CD4-positive, alpha-beta T cell treated with Interleukin-10 for 1 hour (primary cell): ENCODE measurements around the gene ITFG2.
"Not testable (repeated sequence)": the region's sequence is repeated elsewhere in the genome, so short reads cannot be mapped to it uniquely, and the experiment has no call there.

Experiments used
- DNase-seq: peaks from one replicate; pipeline ENCODE4 v3.0.0-alpha.2; 2020

Gene ITFG2

DNA sequence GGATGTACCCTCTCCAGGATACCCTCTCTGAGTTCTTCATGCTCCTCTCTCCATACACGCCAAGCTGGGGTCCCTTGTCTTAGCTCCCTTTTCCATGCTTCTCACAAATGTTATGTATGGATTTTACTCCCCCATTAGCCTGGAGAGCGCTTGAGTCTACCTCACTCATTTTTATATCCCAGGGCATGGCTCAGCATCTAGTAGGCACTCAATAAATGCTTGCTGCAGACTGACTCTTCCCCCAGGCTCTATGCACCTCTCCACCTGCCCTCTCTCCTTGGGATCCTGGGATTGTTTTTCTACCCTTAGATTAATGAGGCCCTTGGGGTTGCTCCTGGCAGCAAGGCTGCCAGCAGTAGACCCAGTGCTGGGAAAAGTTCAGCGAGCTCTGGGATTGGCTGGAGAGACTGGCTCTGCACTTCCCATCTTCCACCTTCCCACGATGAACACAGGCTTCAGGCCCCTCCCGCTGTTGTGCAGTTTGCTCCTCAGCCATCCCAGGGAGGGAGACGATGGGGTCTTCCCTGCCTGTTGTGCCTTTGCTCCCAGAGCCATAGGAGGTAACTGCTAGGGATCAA is 20.2 kb downstream of the ITFG2 start:
- DNase-seq: no peak

- no peak for DNase-seq
Measured at GRCh38 chr12:2833327-2833726, 20.9 kb downstream of the ITFG2 start.

DNA sequence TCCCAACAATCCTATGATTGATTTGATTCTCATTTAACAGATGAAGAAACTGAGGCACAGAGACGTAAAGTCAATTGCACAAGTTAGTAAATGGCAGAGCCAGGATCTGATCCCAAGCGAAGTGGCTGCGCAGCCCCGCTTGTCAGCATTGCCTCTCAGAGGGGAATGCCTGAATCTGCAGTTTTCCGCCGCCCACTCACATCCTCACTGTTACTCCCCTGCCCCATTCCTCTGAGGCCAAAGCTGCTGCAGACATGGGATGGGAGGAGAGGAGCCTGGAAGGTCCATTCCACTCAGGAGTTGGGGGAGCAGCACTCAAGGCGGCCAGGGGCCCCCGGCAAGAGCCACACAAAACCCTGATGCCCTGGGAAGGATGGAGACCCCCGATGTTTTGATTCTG is 21.3 kb downstream of the ITFG2 start:
- no peak for DNase-seq

DNA sequence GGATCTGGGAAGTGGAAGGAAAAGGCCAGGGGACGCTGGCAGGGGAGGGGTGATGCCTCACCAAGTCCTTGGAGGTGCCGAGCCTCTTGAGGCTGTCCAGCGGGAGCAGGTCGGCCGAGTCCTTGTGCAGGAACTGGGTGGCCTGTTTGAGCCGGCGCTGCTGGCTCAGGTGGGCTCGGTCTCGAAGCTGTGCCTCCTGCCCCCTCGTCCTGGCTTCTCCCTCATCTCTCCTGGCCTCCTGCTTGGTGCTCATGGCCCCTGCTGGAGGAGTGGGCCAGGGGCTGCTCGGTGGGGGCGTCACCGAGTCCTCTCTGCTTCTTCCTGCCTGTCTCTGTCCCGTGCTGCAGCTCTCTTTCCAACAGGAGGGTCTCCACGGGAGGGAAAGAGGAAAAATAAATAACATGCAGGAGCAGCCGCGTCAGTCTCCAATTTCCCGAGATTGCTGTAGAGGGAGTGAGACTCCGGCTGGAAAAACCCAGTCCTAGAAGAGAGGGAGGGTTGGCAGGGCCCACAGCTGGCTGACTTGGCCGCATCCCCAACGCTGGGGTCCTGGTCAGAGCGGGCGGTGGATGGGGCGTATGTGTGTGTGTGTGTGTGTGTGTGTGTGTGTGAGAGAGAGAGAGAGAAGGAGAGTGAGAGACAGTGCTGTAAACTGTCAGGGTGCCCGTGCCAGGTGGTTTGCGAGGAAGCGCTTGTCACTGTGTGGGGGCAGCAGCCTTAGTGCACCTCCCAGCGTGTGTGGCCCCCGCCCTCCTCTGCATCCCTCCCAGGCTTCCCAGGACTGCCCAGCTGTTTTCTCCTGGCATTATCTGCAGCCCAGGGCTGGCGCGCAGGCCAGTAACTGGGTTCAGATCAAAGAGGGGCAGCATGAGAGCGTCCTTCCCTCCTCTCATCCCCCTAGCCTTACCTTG is 22.4 kb downstream of the ITFG2 start, which contains the start of gene NRIP2:
NRIP2 (minus strand) TSS at position 455 of the 911 bp plus-strand sequence; CDS start at position 403, 52 bp downstream.
- DNase-seq: no peak

- no peak for DNase-seq
Measured at GRCh38 chr12:2835691-2836403, 23.4 kb downstream of the ITFG2 start.

DNA sequence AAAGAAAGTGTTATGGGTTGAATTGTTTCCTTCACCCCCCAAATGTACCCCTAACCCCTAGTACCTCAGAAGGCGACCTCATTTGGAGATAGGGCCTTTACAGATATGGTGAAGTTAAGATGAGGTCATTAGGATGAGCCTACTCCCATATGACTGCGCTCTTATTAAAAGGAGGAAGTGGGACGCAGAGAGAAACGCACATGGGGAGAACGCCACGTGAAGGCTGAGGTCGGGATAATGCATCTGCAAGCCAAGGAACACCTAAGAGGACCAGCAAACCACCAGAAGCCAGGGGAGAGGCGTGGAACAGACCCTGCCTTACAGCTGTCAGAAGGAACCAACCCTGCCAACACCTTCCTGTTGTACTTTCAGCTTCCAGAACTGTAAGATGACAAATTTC is 24.1 kb downstream of the ITFG2 start:
- no peak for DNase-seq

DNA sequence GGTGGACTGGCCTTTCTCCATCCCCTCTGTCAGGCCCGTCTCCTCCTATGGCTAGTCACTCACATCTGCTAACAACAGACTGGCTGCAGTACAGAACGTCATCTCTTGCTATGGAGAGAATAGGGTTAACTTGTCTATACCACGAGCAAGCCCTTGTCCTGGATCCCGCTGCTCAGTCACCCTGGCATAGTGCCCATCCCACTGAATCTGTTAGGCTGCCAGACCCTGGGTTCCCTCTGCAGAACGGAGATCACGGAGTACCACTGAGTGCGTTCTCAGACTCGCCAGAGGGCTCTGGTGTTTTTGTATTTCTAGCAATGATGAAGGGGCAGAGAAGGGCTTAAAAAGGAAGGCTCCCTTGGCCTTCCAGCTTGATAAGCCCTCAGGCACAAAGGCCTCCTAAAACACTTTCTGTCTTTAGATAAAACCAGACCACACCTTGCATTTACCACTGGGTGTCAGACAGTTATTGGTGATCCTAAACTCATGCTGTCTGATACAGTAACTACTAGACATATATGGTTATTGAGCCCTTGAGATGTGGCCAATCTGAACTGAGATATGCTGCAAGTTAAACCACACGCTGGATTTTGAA is 28.7 kb downstream of the ITFG2 start:
- no peak for DNase-seq

DNA sequence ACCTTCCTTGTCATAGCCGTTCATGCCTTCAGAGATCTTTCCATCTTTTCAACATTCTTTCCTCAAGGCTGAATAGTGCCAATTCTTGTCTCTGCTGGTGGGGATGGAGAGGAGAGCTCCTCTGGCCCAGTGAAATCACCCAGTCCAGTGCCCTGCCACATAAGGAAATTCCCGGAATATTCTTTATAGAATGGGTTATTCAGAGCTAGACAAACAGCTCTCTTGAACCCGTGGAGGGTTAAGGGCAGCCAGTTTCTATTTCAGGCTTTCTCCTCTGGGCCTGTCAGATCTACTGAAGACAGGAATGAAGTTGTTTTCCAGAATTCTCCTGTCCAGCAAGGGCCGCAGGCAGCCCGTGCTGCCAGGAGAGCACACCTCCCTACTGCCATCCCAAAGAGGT is 30.5 kb downstream of the ITFG2 start:
- no peak for DNase-seq

GRCh38 chr12:2844786-2845185 is 32.3 kb downstream of the ITFG2 start:
- DNase-seq: no peak

DNA sequence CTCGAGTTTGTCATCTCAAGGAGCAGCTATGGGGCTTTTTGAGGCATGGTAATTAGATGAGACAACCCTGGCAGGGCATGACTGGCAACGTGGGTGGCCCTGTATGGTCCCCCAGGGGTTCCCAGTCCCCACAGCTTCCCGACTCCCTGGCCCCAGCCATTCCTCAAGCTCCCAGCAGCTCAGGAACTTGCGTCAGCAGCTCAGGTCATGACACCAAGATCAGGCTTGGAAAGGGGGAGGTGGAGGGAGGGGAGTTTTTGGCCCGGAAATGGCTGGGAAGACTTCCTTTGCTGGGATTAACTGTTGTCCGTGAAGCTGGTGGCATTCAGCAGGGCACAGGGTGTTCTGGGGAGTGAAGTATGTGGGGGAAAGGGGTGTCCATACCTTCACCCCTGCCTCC is 32.8 kb downstream of the ITFG2 start:
- DNase-seq: no peak

DNA sequence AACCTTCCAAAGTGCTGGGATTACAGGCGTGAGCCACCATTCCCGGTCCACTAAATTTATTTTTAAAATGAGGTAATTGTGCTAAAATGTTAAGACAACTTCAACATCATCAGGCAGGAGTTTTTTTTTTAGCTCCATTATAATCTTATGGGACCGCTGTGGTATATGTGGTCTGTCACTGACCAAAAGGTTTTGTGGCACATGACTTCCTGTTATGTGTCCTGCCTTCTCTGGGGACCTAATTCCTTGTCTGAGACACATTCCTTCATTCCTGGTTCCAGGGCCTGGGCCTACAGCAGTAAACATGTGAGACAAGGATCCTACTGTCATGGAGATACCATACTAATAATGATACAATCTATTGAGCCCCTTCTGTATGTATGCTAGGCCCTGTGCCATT is 39.5 kb downstream of the ITFG2 start:
- no peak for DNase-seq

- peak; percentile 28 for DNase-seq
Measured at GRCh38 chr12:2853626-2854025, 41.2 kb downstream of the ITFG2 start.

DNA sequence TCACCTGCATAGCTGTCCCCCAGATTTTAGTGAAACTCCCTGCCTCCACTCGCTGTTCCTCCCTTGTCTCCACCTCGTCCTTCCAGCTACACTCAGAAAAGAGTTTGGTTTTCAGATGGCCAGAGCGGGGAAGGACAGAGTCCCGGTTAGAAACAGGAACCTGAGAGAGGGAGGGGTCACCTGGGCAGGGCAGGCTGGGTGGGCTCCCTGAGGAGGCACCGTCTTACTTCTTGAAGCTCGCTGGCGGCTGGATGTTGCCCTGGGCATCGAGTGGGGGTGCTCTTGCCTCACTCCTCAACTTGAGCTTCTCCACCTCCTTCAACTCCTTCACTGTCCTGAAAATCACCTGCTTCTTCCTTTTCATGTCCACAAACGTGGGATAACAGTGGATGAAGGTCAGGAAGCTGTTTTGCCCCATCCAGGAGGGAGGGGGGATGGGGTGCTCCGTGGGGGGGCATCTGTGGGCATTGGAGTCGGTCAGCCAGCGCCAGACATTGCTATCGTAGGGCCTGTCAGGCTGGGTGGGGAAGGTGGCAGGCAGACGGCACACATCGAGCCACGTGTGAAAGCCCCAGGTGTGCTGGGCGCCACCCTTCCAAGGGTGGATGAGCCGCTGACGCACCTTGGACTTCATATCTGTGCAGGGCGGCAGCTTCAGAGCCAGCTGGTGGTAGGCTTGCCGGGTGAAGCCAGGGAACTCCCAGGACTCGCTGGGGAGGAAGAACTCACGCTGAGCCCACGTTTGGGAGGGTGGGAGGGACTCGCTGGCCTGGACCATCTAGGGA is 42.4 kb downstream of the ITFG2 start:
- DNase-seq: no peak

- no peak for DNase-seq
Measured at GRCh38 chr12:2855546-2855945, 43.1 kb downstream of the ITFG2 start.

DNA sequence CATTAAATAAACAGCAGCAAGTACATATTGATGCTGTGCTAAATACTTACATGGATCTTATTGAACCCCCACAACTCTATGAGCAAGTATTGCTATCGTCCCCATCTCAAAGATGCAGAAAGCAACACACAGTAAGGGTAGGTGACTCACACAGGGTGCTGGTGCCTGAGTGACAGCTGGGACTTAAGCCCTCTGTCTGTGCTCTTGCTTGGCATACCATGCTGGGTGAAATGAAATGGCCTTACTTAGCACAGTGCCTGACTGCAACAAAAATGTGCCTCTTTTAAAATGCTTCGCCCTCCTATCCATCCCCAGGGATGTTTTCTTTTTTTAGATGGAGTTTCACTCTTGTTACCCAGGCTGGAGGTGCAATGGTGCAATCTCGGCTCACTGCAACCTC is 43.6 kb downstream of the ITFG2 start:
- no peak for DNase-seq

- DNase-seq: no peak
Measured at GRCh38 chr12:2857021-2857431, 44.6 kb downstream of the ITFG2 start, which contains the start of gene TEX52. Gene TEX52 (minus strand): TSS chr12:2857039. CDS start chr12:2857026, 13 bp downstream.

GRCh38 chr12:2857576-2857975 is 45.1 kb downstream of the ITFG2 start:
- no peak for DNase-seq

DNA sequence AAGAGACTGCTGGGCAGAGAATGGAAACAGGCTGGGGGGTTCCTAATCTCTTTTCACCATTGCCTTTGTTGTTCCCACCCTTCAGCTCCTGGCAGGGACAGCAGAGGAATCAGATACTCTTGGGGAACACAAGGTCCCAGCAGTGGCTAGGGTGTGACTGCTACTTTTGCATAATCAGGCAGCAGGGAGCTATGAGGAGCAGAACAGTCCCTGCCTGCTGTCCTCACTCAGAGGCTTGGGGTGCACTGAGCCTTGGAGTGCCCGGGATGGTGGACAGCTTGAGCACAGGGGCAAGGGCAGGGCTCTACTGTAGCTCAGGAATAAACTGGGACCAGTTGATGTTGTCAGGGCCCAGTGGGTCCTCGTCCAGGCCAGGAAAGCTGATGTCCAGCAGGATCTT is 45.9 kb downstream of the ITFG2 start:
- no peak for DNase-seq

DNA sequence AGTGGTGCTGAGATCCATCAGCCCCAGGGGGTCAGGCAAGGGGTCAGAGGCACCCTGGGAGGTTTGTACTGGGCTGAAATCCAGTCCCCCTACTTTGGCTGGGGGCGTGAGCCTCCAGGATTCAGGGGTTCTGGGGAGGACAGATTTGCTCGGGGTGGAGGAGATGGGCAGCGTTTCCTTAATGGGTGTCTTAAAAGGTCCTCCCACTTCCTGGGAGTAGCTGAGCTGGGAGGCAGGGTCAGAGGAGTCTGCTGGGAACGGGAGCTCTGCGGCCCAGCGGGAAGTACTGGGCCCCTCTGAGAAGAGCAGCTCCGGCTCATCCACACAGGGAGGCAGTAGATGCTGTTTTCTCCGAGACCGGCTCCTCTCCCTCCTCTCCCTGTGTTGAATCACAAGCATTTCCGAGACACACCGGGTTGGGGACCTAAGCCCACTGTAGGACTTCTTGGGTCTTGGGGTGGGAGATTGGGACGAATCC is 46.5 kb downstream of the ITFG2 start:
- DNase-seq: no peak

GRCh38 chr12:2860170-2860569 is 47.7 kb downstream of the ITFG2 start:
- no peak for DNase-seq

DNA sequence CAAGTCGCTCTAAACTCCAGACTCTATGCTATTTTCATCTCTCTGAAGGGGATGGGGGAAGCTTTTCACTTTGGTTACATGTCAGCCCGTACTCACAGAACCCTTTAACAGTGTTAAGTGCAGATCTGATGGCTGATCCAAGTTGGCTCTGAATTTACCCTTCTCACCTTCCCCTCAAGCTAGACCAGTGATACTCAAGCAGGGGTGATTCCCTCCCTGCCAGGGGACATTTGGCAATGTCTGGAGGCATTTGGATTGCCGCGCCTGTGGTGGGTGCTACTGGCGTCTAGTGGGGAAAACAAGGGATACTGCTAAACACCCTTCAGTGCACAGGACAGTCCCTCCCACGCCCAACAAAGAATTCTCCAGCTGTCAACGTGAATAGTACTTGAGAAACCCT is 50.4 kb downstream of the ITFG2 start:
- DNase-seq: no peak

GRCh38 chr12:2863402-2863801 is 50.9 kb downstream of the ITFG2 start:
- not testable (repeated sequence) for DNase-seq
